SIG-M5 (cell line): ENCODE data around the gene CDH8.

ENCODE experiments used
- DNase-seq: peaks from one replicate; lab custom pipeline; 2025; lab: John Stamatoyannopoulos, UW

CDH8 gene

DNA sequence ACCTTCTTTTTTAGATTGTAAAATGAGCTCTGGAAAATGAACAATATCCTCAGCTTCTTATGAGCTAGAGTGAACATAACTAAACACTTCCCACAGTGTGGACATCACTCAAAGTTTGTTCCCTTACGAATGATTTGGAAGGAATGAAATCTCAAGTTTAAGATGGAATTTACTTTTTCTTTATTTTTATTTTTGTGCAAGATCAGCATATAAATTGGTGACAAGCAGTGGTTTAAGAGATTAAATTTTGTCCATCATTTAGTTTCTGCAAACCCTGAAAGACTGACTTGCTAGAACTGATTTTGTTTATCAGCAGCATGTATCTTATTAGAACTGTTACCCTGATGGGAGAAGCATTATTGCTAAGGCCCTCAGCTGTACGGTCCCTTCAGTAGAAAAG lies 420.1 kb downstream of the CDH8 start:
- no peak for DNase-seq

DNA sequence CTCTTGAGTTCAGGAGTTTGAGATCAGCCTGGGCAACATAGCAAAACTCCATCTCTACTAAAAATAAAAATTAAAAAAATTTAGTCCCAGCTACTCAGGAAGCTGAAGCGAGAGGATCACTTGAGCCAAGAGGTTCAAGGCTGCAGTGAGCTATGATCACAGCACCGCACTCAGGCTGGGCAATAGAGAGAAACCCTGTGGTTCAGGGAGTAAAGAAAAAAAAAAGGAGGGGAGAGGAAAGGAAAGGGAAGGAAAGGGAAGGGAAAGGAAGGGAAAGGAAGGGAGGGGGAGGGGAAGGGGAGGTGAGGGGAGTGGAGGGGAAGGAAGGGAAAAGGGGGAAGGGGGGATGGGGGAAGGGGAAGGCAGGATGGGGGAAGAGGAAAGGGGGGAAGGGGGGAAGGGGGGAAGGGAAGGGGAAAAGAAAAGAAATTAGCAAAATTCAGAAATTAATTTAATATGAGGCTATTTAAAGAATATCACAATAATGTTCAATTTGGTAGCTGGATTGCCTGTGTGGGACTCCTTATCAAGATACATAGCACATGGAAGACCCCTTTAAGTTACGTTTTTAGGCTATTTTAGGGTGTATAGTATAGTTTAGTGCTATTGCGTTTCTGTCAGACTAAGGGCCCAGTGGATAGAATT lies 424.3 kb downstream of the CDH8 start:
- no peak for DNase-seq

DNA sequence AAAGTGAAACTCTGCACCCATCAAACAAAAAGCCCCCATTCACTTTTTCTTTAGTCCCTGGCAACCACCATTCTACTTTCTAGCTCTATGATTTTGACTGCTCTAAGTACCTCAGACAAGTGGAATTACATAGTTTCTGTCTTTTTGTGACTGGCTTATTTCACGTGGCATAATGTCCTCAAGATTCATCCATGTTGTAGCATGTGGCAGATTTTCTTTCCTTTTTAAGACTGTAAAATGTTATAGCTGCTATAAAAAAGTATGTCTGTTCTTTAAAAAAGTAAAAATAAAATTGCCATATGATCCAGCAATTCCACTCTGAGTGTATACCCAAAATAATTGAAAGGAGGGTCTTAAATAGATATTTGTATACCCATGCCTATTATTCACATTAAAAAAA lies 429.7 kb downstream of the CDH8 start:
- DNase-seq: no peak
